Left colon (tissue), 2 donors: ENCODE results near the gene MTMR12. TPM values are rescaled to one million over a fixed set of nuclear protein-coding genes. Genes with fewer than 3 reads are reported as not detected.
"Not testable (repeated sequence)": the region's sequence is repeated elsewhere in the genome, so short reads cannot be mapped to it uniquely, and the experiment has no call there.

Experiments
- ATAC-seq: fragments of 200-7000 bp; cut with Tn5 transposase; one replicate; pipeline ENCODE4 v1.9.1; 2020; ENCODE audit warnings: mild to moderate bottlenecking, moderate library complexity
- DNase-seq, 2 donors: peaks; one replicate each; pipeline ENCODE4 v3.0.0-alpha.2; 2020
- intact Hi-C, 2 donors: fragments of 100-400 bp; cut with DNase I in 1 of 2; cut with micrococcal nuclease in 1 of 2; formaldehyde crosslinking; loops; one replicate each; pipeline versions ENCODE4 v1.11.2 to v1.14.0; 2022; cut with DNase I, micrococcal nuclease
- total RNA-seq, 2 donors: library from RNA; stranded (reverse); fragmentation: NEBNext Ultra II Directional; extraction: Animal tissue kit (Norgen Biotek cat#: 25700); gene quantifications; one replicate each; pipeline ENCODE4 v1.2.1, GENCODE V29; 2021
- donor health status: DM: no; HTN: no; CAD: no.
- donor health status: DM: yes; HTN: yes; CAD: no.

Gene MTMR12
- total RNA-seq, 2 donors from 2014 or later: 19.4 to 25.5 TPM

- no peak for ATAC-seq
- intact Hi-C loops: loop anchor here in 1 of 2 donors (10.0 kb wide), 1 partner anchor 51 kb away; the partner anchor contains the start of gene GOLPH3
These were observed 87.3 kb downstream of the MTMR12 start for GRCh38 chr5:32225445-32225844.

GRCh38 chr5:32223972-32224609 lies 88.6 kb downstream of the MTMR12 start:
- DNase-seq: no peak
- intact Hi-C loops: loop anchor here in 1 of 2 donors (10.0 kb wide), 1 partner anchor 49 kb away; the partner anchor contains the start of gene GOLPH3
- ATAC-seq: no peak

More at GRCh38 chr5:32225445-32225844, 87.3 kb downstream of the MTMR12 start:
- no peak for DNase-seq

- ATAC-seq (no peak), DNase-seq (no peak)
- intact Hi-C loops: loop anchor here in 1 of 2 donors (10.0 kb wide), 1 partner anchor 48 kb away; the partner anchor contains the start of gene GOLPH3
These were observed 89.8 kb downstream of the MTMR12 start for GRCh38 chr5:32222723-32223470.

- ATAC-seq (peak; percentile 24), DNase-seq (peak in 1 of 2 donors; percentile 52)
- intact Hi-C loops: no loop called here
These were observed 94.8 kb downstream of the MTMR12 start for GRCh38 chr5:32217886-32218396.

GRCh38 chr5:32214344-32214743 lies 98.4 kb downstream of the MTMR12 start:
- intact Hi-C loops, ATAC-seq, DNase-seq: not testable (repeated sequence)

- DNase-seq (no peak), ATAC-seq (no peak)
- intact Hi-C loops: no loop called here
These were observed 102.6 kb downstream of the MTMR12 start for GRCh38 chr5:32210151-32210550.

GRCh38 chr5:32208837-32209236 lies 103.9 kb downstream of the MTMR12 start:
- DNase-seq, ATAC-seq, intact Hi-C loops: not testable (repeated sequence)

- ATAC-seq: no peak
- intact Hi-C loops: no loop called here
- no peak for DNase-seq
These were observed 105.4 kb downstream of the MTMR12 start for GRCh38 chr5:32207355-32207634.

GRCh38 chr5:32206509-32207354 lies 106.0 kb downstream of the MTMR12 start:
- intact Hi-C loops: no loop called here
- DNase-seq (no peak), ATAC-seq (no peak)

- intact Hi-C loops: no loop called here
- ATAC-seq: no peak
- no peak for DNase-seq
These were observed 106.7 kb downstream of the MTMR12 start for GRCh38 chr5:32206053-32206452.

GRCh38 chr5:32202394-32202793 lies 110.3 kb downstream of the MTMR12 start:
- no peak for ATAC-seq
- intact Hi-C loops: no loop called here
- DNase-seq: no peak

- intact Hi-C loops: no loop called here
- no peak for ATAC-seq
- no peak for DNase-seq
These were observed 111.5 kb downstream of the MTMR12 start for GRCh38 chr5:32201122-32201753.

- intact Hi-C loops: no loop called here
- ATAC-seq (no peak), DNase-seq (no peak)
These were observed 115.7 kb downstream of the MTMR12 start for GRCh38 chr5:32197032-32197431.

- no peak for DNase-seq
- no peak for ATAC-seq
- intact Hi-C loops: no loop called here
These were observed 117.5 kb downstream of the MTMR12 start for GRCh38 chr5:32195265-32195664.

GRCh38 chr5:32193591-32193990 lies 119.1 kb downstream of the MTMR12 start:
- intact Hi-C loops: no loop called here
- peak; percentile 95 for ATAC-seq
- DNase-seq: peak; percentile 93

- ATAC-seq (no peak), DNase-seq (no peak)
- intact Hi-C loops: no loop called here
These were observed 122.6 kb downstream of the MTMR12 start for GRCh38 chr5:32190095-32190494.

- intact Hi-C loops: no loop called here
- ATAC-seq: no peak
- no peak for DNase-seq
These were observed 125.1 kb downstream of the MTMR12 start for GRCh38 chr5:32187675-32188074.

GRCh38 chr5:32182463-32183063 lies 130.2 kb downstream of the MTMR12 start:
- no peak for ATAC-seq
- intact Hi-C loops: no loop called here
- DNase-seq: no peak
